Left lung (tissue), 10 donors: Measurements from ENCODE around the gene SMIM29. TPM values are rescaled to one million over a fixed set of nuclear protein-coding genes. Genes with fewer than 3 reads are reported as not detected.

Experiments
- ATAC-seq: fragments of 200-7000 bp; cut with Tn5 transposase; one replicate; pipeline ENCODE4 v1.9.1; 2020; ENCODE audit warnings: moderate library complexity
- DNase-seq, 4 donors: peaks; one replicate each; pipeline ENCODE4 v3.0.0-alpha.2; 2013 to 2020
- H3K27ac ChIP-seq, 2 donors: fragments of 200-600 bp; sonication (generic) in 1 of 2; one replicate each; pipeline versions ENCODE4 v1.5.0 to v1.8.0; 2020 to 2021
- H3K27me3 ChIP-seq, 2 donors: fragments of 200-600 bp; sonication (generic) in 1 of 2; one replicate each; pipeline versions ENCODE4 v1.5.0 to v1.8.0; 2020 to 2021
- H3K36me3 ChIP-seq, 2 donors: fragments of 200-600 bp; sonication (generic) in 1 of 2; one replicate each; pipeline versions ENCODE4 v1.5.0 to v1.8.0; 2020 to 2021
- H3K4me1 ChIP-seq, 2 donors: fragments of 200-600 bp; one replicate each; pipeline ENCODE4 v1.8.0; 2021
- H3K4me3 ChIP-seq, 2 donors: fragments of 200-600 bp; sonication (generic) in 1 of 2; one replicate each; pipeline versions ENCODE4 v1.5.0 to v1.8.0; 2020 to 2021; ENCODE audit warnings: mild to moderate bottlenecking in 1 of 2
- H3K9me3 ChIP-seq, 2 donors: fragments of 200-600 bp; sonication (generic) in 1 of 2; one replicate each; pipeline versions ENCODE4 v1.5.0 to v1.8.0; 2020 to 2021
- CTCF ChIP-seq, 2 donors: fragments of 200-600 bp; sonication (generic) in 1 of 2; IDR thresholded peaks; one replicate each; pipeline versions ENCODE4 v1.5.0 to v1.8.0; 2021; ENCODE audit warnings: antibody characterized with exemption in 2 of 2
- intact Hi-C, 2 donors: fragments of 100-400 bp; cut with DNase I; formaldehyde crosslinking; loops; one replicate each; pipeline versions ENCODE4 v1.11.2 to v1.14.2; 2022
- microRNA-seq, 2 donors: library from miRNA; unstranded; fragments of <30 nt; microRNA quantifications; one replicate each; pipeline ENCODE4, GENCODE V29; 2019
- polyA plus RNA-seq, 6 donors: library from polyadenylated mRNA; unstranded; fragments of 120-200 nt; gene quantifications; one replicate each; pipeline ENCODE4 v1.2.1, GENCODE V29; 2013; ENCODE audit not compliant: insufficient read length in 6 of 6
- total RNA-seq, 2 donors: library from RNA; stranded (reverse); fragmentation: NEBNext Ultra II Directional; extraction: Animal tissue kit (Norgen Biotek cat#: 25700); gene quantifications; one replicate each; pipeline ENCODE4 v1.2.1, GENCODE V29; 2021
- donor health status: DM: no; HTN: yes; CAD: no.
- donor health status: DM: no; HTN: no; CAD: no.

The SMIM29 gene
- total and polyA plus RNA-seq, 8 donors = 11.0 to 38.9 (median 13.4) TPM

GRCh38 chr6:34200340-34200971, 48.4 kb downstream of the SMIM29 start:
- Histone ChIP-seq H3K27me3 (peaks cover 0 to 10% of the 10 kb centered on the region in 2 donors), H3K9me3 (no peaks in the 10 kb centered on the region), H3K4me3 (no peak overlapping the region), H3K4me1 (peaks cover 6 to 11% of the 10 kb centered on the region in 2 donors), H3K36me3 (no peaks in the 10 kb centered on the region), H3K27ac (no peak overlapping the region)
- no peak for ATAC-seq
- no peak for DNase-seq
- no peak for TF ChIP-seq CTCF (IDR thresholded peaks at IDR 0.05)
- intact Hi-C loops = no loop called here

- Histone ChIP-seq H3K9me3 (no peaks in the 10 kb centered on the region), H3K27me3 (peaks cover 0 to 10% of the 10 kb centered on the region in 2 donors), H3K27ac (no peak overlapping the region), H3K36me3 (no peaks in the 10 kb centered on the region), H3K4me1 (peaks cover 6 to 11% of the 10 kb centered on the region in 2 donors), H3K4me3 (peak overlapping the region; percentile 45 to 50)
- no peak for DNase-seq
- ATAC-seq = no peak
- intact Hi-C loops = no loop called here
- no peak for TF ChIP-seq CTCF (IDR thresholded peaks at IDR 0.05)
Measured at GRCh38 chr6:34196833-34197195, 52.0 kb downstream of the SMIM29 start.

Small RNAs within 50 kb of the gene (microRNA-seq; reads per million reads assigned to microRNA genes)
- gene MIR6835 = 0 reads per million in 2 donors

Other genes with a start within 250 kb of the SMIM29 start
- gene GRM4, start 102.9 kb downstream of the SMIM29 start, total RNA-seq = not detected
- under 1 TPM; 0.30 to 0.70 (median 0.43) TPM for gene GRM4, start 102.9 kb downstream of the SMIM29 start, polyA plus RNA-seq
- 100 to 1,000 TPM in 1 of 2 donors, 10 to 100 TPM in 1; 75.1 to 137 TPM for gene HMGA1, start 12.1 kb downstream of the SMIM29 start, total RNA-seq
- gene HMGA1, start 12.1 kb downstream of the SMIM29 start, polyA plus RNA-seq = 100 to 1,000 TPM; 147 to 197 (median 164) TPM
- gene NUDT3, start 143.7 kb upstream of the SMIM29 start, total RNA-seq = 10 to 100 TPM; 21.1 to 27.9 TPM
- gene NUDT3, start 143.7 kb upstream of the SMIM29 start, polyA plus RNA-seq = 10 to 100 TPM; 10.5 to 17.7 (median 13.4) TPM
- 1,000 to 10,000 TPM; 1,031 to 1,089 TPM for gene RPS10, start 177.1 kb upstream of the SMIM29 start, total RNA-seq
- 1,000 to 10,000 TPM; 1,569 to 1,686 (median 1,635) TPM for gene RPS10, start 177.1 kb upstream of the SMIM29 start, polyA plus RNA-seq
- gene PACSIN1, start 217.1 kb upstream of the SMIM29 start, total RNA-seq = under 1 TPM in 1 of 2 donors, not detected in 1; 0.09 TPM
- under 1 TPM; 0.13 to 0.51 (median 0.27) TPM for gene PACSIN1, start 217.1 kb upstream of the SMIM29 start, polyA plus RNA-seq